GM08714 (cell line): ENCODE measurements around the gene SIDT1.

ENCODE experiments used
- H3K4me3 ChIP-seq: fragments of 200-500 bp; sonication (Bioruptor generic); 2 replicates; pipeline ENCODE4 v1.5.1; 2014; ENCODE audit warnings: mild to moderate bottlenecking, low read length, inconsistent platforms
- ZNF274 ChIP-seq: IDR thresholded peaks from 2 replicates; pipeline ENCODE4 v1.6.1; 2012; ENCODE audit warnings: mild to moderate bottlenecking, low read depth, low read length

Gene SIDT1

GRCh38 chr3:113559009-113559408, 26.7 kb downstream of the SIDT1 start:
- H3K4me3 ChIP-seq = no peak overlapping the region
- no peak for TF ChIP-seq ZNF274

GRCh38 chr3:113560271-113560670, 27.9 kb downstream of the SIDT1 start:
- H3K4me3 ChIP-seq = no peak overlapping the region
- TF ChIP-seq ZNF274 = no peak

- H3K4me3 ChIP-seq = no peak overlapping the region
- TF ChIP-seq ZNF274 = no peak
Measured at GRCh38 chr3:113560831-113561623, 28.7 kb downstream of the SIDT1 start.

DNA sequence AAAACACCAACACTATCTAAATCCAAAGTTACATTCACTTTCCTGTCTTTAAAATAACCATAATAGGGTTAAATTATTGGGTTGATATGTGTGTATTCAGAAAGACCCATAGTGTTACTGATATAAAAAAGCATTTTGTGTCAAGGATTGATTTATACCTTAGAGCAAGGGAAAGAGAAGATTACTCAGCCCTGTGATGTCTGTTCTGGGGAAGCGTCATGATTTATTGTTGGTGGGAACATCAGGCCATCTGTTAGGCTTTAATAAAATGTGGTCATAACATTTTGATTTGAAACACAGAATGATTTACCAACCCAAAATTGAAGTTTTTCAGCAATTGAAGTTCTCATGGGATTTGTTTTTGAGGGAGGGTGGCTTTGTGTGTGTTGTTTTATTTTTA, 33.2 kb downstream of the SIDT1 start:
- H3K4me3 ChIP-seq = no peak overlapping the region
- TF ChIP-seq ZNF274 = no peak

DNA sequence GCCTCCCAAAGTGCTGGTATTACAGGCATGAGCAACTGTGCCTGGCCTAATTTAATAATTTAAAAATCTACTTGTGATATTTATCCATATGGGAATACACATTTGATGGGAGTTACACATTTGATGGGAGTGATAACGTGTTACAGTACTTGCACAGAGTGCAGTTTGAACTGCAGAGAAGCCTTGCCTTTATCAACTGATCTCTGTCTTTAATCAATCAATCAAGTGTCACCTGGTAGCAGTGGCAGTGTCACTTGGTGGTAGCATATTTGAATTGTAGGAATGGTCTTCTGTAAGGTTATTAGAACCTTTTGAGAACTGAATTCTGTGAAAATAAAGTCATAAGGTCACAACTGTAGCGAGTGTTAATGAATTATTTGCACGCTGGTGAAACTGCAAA, 37.8 kb downstream of the SIDT1 start:
- no peak for TF ChIP-seq ZNF274
- H3K4me3 ChIP-seq = no peak overlapping the region

DNA sequence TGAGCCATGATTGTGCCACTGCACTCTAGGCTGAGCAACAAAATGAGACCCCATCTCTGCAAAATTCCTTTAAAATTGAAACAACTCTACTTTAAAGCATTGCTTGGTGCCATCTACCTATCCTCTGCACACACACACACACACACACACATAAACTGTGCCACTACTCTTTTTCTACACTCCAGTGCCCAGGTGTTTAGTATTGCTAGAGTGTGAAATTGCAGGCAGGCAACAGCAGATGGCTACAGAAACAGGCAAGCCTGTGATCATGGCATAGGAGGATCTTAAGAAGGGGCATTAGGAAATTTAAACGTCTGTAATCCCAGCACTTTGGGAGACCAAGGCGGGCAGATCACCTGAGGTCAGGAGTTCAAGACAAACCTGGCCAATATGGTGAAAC, 39.0 kb downstream of the SIDT1 start:
- no peak overlapping the region for H3K4me3 ChIP-seq
- no peak for TF ChIP-seq ZNF274

DNA sequence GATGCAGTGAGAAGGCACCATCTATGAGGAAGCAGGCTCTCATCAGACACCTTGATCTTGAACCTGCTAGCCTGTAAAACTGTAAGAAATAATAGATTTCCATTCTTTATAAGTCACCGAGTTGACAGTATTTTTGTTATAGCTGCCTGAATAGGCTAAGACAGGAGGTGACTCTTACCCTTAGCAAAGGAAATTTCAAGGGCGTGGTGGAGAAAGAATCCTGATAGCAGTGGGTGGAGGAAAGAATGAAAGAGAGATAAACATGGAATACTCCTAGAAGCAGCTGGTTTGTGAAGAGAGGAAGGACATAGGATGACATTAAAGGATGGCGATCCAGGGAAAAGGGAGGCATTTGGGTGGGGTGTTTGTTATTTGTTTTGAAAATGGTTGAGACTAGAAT, 41.4 kb downstream of the SIDT1 start:
- no peak for TF ChIP-seq ZNF274
- H3K4me3 ChIP-seq = no peak overlapping the region

- no peak overlapping the region for H3K4me3 ChIP-seq
- no peak for TF ChIP-seq ZNF274
Measured at GRCh38 chr3:113574213-113574612, 41.9 kb downstream of the SIDT1 start.

DNA sequence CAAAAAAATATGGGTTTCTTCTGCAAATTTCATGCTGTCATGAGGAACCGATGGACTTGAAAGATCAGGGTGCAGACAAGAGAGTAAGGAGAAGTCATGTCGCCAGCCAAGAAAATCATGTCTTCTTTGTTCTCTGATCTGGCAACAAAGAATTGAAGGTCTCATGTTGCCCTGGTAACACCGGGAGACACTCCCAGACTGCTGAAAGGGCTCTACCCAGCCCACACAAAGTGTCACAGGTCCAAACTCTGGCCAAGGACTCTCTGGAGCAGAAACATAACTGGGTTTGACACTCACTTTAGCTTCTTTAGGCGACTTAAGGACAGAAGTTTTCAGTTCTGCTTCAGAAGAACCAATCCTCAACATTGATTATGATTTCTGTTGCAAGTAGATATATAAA, 42.9 kb downstream of the SIDT1 start:
- no peak overlapping the region for H3K4me3 ChIP-seq
- TF ChIP-seq ZNF274 = no peak

DNA sequence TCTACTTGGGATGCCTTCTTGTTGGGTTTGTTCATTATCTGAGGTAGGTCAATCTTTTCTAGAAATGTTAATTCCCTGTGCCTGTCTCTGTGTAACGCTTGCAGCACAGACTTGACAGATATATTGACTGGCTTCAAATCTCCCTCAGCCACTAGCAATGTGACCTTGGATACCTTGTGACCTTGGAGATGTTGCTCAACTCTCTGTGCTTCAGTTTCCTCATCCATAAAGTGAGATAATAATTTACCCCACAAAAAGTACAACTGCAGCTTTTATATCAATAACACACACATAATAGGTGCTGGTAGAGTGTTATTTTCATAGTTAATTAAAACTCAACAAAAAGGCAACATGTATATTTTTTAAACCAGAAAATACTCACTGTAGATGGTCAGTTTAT, 52.9 kb downstream of the SIDT1 start:
- no peak for TF ChIP-seq ZNF274
- H3K4me3 ChIP-seq = no peak overlapping the region

DNA sequence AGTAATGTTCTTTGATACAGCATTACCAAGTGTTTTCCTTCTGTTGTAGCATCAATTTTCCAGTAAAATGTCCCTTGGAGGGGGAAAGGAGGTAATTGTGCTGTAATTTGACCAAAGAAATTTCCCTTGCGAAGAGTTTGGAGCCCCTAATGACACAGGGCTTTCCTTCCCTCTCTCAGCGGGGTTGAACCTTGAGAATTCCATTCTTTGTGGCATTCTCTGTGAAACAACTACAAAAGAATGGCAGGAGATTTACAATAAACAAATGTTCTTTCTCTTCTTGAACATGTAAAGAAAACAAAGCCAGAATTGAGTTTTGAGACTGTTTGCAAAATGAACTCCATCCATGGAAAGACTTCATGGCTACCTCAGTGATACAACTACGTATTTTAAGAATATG, 53.4 kb downstream of the SIDT1 start:
- no peak overlapping the region for H3K4me3 ChIP-seq
- no peak for TF ChIP-seq ZNF274

DNA sequence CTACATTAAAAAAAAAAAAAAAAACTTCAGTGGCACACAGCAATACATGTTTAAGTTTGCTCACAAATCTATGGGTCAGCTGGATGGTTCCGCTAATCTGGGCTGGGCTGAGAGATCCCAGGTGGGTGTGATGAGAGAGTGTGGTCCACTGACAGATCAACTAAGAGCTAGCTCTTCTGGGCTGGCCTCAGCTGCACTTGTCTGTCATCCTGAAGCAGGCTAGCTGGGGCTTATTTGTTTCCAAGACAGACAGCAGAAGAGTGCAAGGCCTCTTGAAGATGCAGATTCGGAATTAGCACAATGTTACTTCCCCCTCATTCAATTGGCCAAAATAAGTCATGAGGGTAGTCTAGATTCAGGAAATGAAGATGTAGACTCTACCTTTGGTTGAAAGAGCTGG, 56.5 kb downstream of the SIDT1 start:
- H3K4me3 ChIP-seq = no peak overlapping the region
- no peak for TF ChIP-seq ZNF274

DNA sequence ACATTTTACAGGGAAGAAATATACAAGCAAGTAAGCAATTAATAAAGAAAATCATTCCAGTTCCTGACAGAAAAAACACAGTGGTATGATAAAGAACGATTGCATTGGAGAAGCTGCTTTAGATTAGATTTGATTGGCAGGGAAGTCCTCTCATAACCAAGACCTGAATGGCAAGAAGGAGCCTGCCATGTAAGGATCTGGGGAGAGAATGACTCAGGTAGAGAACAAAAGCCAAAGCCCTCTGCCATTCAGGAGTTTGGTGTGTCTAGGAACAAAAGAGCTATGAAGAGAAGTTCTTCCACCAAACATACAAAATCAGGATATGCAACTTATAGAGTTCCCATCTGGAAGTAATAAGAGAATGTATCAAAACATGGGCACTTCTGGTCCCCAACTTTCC, 57.6 kb downstream of the SIDT1 start:
- no peak overlapping the region for H3K4me3 ChIP-seq
- no peak for TF ChIP-seq ZNF274

DNA sequence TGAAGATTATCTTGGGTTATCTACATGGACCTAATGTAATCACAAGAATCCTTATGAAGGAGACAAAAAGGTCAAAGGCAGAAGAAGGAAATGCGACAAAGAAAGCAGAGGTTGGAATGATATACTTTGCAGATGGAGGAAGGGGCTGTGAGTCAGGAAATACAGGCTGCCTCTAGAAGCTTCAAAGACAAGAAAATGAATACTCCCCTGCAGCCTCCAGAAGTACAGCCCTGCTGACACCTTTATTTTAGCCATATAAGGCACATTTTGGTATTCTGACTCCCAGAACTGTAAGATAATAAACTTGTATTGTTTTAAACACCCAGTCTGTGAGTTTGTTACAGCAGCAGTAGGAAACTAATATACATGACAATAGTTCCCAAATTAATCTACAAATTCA, 58.6 kb downstream of the SIDT1 start:
- no peak for TF ChIP-seq ZNF274
- no peak overlapping the region for H3K4me3 ChIP-seq

DNA sequence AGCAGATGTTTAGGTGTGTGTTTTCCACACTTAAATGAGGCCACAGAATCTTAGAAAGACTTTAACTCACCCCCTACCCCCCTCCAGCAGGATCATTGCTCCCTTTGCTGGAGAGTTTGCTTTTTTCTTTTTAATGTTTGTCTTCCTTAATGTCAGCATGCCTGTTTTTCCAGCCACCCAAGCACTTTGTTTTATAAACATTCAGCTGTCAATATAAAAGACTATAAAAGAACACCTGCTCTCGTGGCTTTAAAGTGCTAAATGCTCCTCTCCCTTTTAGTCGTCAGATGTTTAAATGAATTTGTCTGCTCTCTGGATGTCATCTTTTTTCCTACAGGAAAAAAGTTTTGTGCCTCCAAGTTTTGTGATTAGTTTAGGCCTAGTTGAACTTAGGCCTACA, 61.7 kb downstream of the SIDT1 start:
- no peak for TF ChIP-seq ZNF274
- H3K4me3 ChIP-seq = no peak overlapping the region
